Measurements from ENCODE around the gene JAKMIP1.

- no peak for TF ChIP-seq FOXK2 (IDR thresholded peaks at IDR 0.05)
- TF ChIP-seq SP1 (IDR thresholded peaks at IDR 0.05), result no peak
- TF ChIP-seq BHLHE40 (IDR thresholded peaks at IDR 0.05; ENCODE audit: borderline replicate concordance), result no peak
- no peak for TF ChIP-seq ARNT (IDR thresholded peaks at IDR 0.05)
- TF ChIP-seq ELF4 (IDR thresholded peaks at IDR 0.05), result no peak
- no peak for TF ChIP-seq FOXM1 (IDR thresholded peaks at IDR 0.05; ENCODE audit: borderline replicate concordance)
- no peak for TF ChIP-seq TARDBP (IDR thresholded peaks at IDR 0.05)
- no peak for TF ChIP-seq NFRKB (IDR thresholded peaks at IDR 0.05)
- no peak for TF ChIP-seq FOXA1 (IDR thresholded peaks at IDR 0.05)
Measured at GRCh38 chr4:6217716-6218381, 17.5 kb upstream of the JAKMIP1 start.
